ENCODE results near the gene SPATA31A3. TPM values are rescaled to one million over a fixed set of nuclear protein-coding genes. Genes with fewer than 3 reads are reported as not detected.
"Not testable (repeated sequence)": the region's sequence is repeated elsewhere in the genome, so short reads cannot be mapped to it uniquely, and the experiment has no call there.

Gene SPATA31A3
- not detected for polyA plus RNA-seq (2012; ENCODE audit: insufficient read depth, insufficient read length, low read depth)

GRCh38 chr9:66992450-66992849 is at the start of gene SPATA31A3:
Gene SPATA31A3 (minus strand): TSS chr9:66992550. CDS start chr9:66992521, 29 bp downstream.
- H3K9me3 ChIP-seq; H3K36me3 ChIP-seq; H3K4me3 ChIP-seq (ENCODE audit: low read depth, low read length); H3K4me1 ChIP-seq; H3K27me3 ChIP-seq; DNase-seq: not testable (repeated sequence)

GRCh38 chr9:66952576-66952975 is 39.8 kb downstream of the SPATA31A3 start:
- not testable (repeated sequence) for H3K27me3 ChIP-seq; H3K36me3 ChIP-seq; H3K9me3 ChIP-seq; H3K4me3 ChIP-seq (ENCODE audit: low read depth, low read length); DNase-seq; H3K4me1 ChIP-seq

- not testable (repeated sequence) for H3K4me3 ChIP-seq (ENCODE audit: low read depth, low read length); H3K4me1 ChIP-seq; H3K27me3 ChIP-seq; H3K9me3 ChIP-seq; DNase-seq; H3K36me3 ChIP-seq
Measured at GRCh38 chr9:66942400-66943155, 49.8 kb downstream of the SPATA31A3 start.

- not testable (repeated sequence) for H3K4me1 ChIP-seq; H3K36me3 ChIP-seq; H3K9me3 ChIP-seq; H3K27me3 ChIP-seq; DNase-seq; H3K4me3 ChIP-seq (ENCODE audit: low read depth, low read length)
Measured at GRCh38 chr9:66939878-66940830, 52.2 kb downstream of the SPATA31A3 start.

- not testable (repeated sequence) for H3K4me1 ChIP-seq; H3K4me3 ChIP-seq (ENCODE audit: low read depth, low read length); H3K36me3 ChIP-seq; H3K9me3 ChIP-seq; H3K27me3 ChIP-seq; DNase-seq
Measured at GRCh38 chr9:66938322-66938721, 54.0 kb downstream of the SPATA31A3 start.

- H3K4me3 ChIP-seq (ENCODE audit: low read depth, low read length); H3K36me3 ChIP-seq; DNase-seq; H3K4me1 ChIP-seq; H3K9me3 ChIP-seq; H3K27me3 ChIP-seq: not testable (repeated sequence)
Measured at GRCh38 chr9:66937662-66938061, 54.7 kb downstream of the SPATA31A3 start.

Measured in BE2C (cell line).